Measurements from ENCODE around the gene ITGA7.

The ITGA7 gene

DNA sequence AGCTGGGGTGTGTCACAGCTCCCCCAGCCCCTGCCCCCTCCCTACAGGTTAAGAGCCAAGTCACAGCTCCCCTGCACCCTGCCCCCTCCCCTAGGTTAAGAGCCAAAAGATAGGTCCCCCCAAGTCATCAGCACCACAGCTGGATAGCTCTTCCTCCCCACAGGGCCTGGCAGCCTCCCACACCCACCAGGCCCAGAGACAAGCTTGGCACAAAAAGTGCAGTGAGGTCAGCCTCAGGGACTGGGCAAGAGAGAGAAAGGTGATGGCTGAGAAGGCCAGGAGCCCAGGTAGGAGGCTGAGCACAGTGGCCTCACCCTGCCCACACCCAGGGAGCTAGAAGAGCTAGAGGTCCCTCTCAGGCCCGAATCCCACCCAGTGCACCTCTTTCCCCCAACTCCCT, 8.7 kb downstream of the ITGA7 start:
- TF ChIP-seq, protein P1, sequence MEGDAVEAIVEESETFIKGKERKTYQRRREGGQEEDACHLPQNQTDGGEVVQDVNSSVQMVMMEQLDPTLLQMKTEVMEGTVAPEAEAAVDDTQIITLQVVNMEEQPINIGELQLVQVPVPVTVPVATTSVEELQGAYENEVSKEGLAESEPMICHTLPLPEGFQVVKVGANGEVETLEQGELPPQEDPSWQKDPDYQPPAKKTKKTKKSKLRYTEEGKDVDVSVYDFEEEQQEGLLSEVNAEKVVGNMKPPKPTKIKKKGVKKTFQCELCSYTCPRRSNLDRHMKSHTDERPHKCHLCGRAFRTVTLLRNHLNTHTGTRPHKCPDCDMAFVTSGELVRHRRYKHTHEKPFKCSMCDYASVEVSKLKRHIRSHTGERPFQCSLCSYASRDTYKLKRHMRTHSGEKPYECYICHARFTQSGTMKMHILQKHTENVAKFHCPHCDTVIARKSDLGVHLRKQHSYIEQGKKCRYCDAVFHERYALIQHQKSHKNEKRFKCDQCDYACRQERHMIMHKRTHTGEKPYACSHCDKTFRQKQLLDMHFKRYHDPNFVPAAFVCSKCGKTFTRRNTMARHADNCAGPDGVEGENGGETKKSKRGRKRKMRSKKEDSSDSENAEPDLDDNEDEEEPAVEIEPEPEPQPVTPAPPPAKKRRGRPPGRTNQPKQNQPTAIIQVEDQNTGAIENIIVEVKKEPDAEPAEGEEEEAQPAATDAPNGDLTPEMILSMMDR (conservative IDR thresholded peaks at IDR 0.05; ENCODE audit: low read depth), result no peak
- H3K27ac ChIP-seq, result no peak overlapping the region
- DNase-seq (ENCODE audit: low spot score), result no peak
- POLR2A ChIA-PET (ENCODE audit: low non-redundant PET), result no interaction called here
- CTCF ChIA-PET, result interaction anchor here (0.6 kb wide), 2 partner anchors 12 to 16 kb away, joined by 3 to 4 read pairs; no protein-coding TSS in a partner anchor

DNA sequence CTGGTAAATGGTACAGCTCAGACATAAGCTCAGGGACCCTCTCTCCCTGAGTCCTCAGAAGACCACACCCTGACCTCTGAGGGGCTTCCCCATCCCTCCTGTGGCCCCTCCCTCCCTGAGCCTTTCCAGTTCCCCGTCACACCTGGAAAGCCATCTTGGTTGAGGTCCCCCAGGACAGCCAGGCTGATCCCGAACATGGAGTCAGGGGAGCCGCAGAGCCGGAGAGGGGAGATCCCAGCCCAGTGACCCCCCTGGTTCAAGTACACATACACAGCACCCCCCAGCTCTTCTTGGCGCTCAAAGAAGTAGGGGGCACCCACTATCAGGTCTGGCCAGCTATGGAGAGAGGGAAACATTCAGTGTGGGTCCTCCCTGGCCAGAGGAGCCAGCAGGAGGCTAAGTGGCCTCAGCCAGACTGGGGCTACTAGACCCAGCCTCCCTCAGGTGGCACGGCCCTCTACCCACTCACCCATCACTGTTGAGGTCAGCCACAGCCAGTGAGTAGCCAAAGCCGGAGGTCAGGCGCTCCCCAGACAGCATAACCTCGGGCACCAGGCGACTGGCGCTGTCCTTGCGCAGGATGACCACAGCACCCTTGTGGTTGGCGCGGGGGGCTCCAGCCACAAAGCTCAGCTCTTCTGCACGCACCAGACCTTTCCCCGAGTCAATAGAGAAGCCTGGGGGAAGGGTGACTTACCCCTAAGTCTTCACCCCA, 9.3 kb downstream of the ITGA7 start:
- TF ChIP-seq, protein P1 (conservative IDR thresholded peaks at IDR 0.05; ENCODE audit: low read depth), result no peak
- no peak for DNase-seq (ENCODE audit: low spot score)
- H3K27ac ChIP-seq, result no peak overlapping the region
- ChIA-PET CTCF (interaction anchor here (0.6 kb wide), 2 partner anchors 11 to 17 kb away, joined by 3 to 4 read pairs; no protein-coding TSS in a partner anchor), POLR2A (ENCODE audit: low non-redundant PET) (no interaction called here)

DNA sequence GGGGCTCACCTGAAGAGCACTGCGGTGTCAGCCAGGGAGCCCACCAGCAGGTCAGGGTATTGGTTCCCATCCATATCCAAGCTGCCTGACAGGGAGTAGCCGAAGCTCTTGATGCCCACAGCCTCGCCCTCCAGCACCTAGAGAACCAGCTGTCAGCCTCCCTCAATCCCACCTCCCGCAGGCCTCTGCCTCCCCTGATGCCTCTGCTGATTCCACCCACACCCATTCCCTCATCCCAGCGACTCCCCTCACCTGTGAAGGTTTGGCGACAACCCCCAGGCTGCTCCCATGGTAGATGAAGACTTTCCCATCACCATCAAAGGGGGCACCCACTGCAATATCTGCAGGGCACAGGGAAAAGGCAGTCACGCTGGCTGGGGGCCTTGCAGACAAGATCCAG, 10.0 kb downstream of the ITGA7 start:
- ChIA-PET CTCF (no interaction called here), POLR2A (ENCODE audit: low non-redundant PET) (no interaction called here)
- DNase-seq (ENCODE audit: low spot score), result no peak
- H3K27ac ChIP-seq, result no peak overlapping the region
- TF ChIP-seq, protein P1 (conservative IDR thresholded peaks at IDR 0.05; ENCODE audit: low read depth), result no peak

DNA sequence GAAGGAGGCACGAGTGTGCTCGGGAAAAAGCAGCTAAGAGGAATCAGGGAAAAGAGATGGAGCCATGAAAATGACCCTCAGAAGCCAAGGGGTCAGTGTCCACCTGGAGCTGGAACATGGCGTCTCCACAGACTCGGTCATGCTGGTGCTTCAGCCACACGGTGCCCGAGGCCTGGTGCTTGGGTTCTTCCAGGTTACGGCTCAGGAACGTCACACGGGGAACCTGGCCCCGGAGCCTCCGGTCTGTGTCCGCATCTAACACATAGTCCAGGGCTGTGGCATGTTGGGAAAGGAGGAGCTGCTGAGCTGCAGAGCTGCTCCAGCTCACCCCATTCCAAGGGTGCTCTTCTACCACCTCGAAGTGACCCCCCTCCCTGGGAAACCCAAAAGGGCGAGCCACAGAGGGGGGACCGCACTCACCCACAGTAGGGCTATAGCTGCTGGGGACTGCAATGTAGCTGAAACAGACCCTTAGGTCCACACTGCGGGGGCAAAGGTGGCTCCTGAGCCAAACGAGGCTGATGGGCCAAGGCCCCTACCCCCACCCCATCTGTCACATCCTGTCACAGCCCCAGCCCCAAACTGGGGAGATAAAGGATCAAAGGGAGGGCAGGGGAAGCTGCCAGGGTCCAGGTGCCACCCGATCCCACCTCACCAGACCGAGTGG, 10.8 kb downstream of the ITGA7 start:
- DNase-seq (ENCODE audit: low spot score), result no peak
- TF ChIP-seq, protein P1 (conservative IDR thresholded peaks at IDR 0.05; ENCODE audit: low read depth), result no peak
- ChIA-PET CTCF (no interaction called here), POLR2A (ENCODE audit: low non-redundant PET) (no interaction called here)
- no peak overlapping the region for H3K27ac ChIP-seq

DNA sequence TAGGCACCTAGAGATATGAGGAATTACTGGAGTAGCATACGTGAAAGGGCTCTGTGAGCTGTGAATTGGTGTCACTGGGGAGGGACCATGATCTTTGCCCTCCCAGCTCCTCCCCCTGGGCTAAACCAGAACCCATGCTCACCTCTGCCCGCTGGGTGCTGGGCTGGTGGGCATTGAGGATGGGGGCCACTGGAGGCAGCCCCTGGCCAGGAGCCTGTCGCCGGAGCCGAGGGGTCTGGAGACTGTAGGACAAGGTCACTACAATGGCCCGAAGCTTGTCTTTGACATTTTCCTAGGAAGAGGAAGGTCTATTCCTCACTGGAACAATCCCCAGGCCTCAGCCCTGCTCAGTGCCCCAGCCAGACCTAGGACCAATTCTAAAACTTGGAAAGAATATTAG, 11.6 kb downstream of the ITGA7 start:
- no peak for DNase-seq (ENCODE audit: low spot score)
- ChIA-PET POLR2A (ENCODE audit: low non-redundant PET) (no interaction called here), CTCF (no interaction called here)
- TF ChIP-seq, protein P1 (conservative IDR thresholded peaks at IDR 0.05; ENCODE audit: low read depth), result no peak
- no peak overlapping the region for H3K27ac ChIP-seq

DNA sequence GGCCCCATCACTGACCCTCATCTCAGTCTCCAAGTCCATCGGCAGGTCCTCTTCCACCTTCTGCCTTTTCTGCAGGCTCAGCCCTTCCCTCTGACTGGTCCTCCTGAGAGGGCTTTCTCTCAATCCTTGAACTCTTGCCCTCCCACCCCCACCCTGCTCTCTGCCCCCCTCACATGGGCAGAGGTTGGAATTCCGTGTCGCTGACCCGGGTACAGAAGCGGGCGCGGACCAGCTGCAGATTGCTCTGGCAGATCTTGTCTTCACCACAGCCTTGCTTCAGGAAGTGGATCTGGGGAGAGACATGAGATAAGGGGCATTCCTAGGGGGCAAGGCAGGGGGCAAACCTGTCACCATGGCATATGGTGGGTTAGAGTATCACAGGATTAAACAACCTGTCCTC, 12.4 kb downstream of the ITGA7 start:
- TF ChIP-seq, protein P1 (conservative IDR thresholded peaks at IDR 0.05; ENCODE audit: low read depth), result no peak
- ChIA-PET CTCF (no interaction called here), POLR2A (ENCODE audit: low non-redundant PET) (no interaction called here)
- no peak for DNase-seq (ENCODE audit: low spot score)
- no peak overlapping the region for H3K27ac ChIP-seq

Measured in RWPE1 (cell line).